ENCODE data around the gene TGFBI. TPM values are rescaled to one million over a fixed set of nuclear protein-coding genes. Genes with fewer than 3 reads are reported as not detected.

Gene TGFBI
- total RNA-seq, 1 donor, result 281 TPM

- H3K4me3 ChIP-seq (ENCODE audit: low read depth, low read length), result no peak overlapping the region
- peak; percentile 46 for TF ChIP-seq CTCF (IDR thresholded peaks at IDR 0.05; ENCODE audit: insufficient read depth, low read depth, low read length)
- DNase-seq (ENCODE audit: low read depth), result peak; percentile 78
These were observed 38.0 kb downstream of the TGFBI start for GRCh38 chr5:136066661-136067271.

DNA sequence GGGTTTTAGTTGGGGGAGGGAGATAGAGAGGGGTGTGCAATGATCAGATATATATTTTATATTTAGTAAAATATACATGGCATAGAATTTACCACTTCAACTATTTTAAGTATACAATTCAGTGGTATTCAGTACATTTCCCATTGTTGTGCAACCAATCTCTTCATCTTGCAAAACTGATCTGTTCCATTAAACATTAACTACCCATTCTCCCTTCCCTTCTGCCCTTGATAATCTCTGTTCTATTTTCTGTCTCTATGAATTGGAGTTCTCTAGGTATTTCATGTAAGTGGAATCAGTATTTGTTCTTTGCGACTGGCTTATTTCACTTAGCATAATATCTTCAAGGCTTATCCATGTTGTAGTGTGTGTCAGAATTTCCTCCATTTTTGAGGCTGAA is 38.6 kb downstream of the TGFBI start:
- H3K4me3 ChIP-seq (ENCODE audit: low read depth, low read length), result no peak overlapping the region
- TF ChIP-seq CTCF (IDR thresholded peaks at IDR 0.05; ENCODE audit: insufficient read depth, low read depth, low read length), result no peak
- no peak for DNase-seq (ENCODE audit: low read depth)

DNA sequence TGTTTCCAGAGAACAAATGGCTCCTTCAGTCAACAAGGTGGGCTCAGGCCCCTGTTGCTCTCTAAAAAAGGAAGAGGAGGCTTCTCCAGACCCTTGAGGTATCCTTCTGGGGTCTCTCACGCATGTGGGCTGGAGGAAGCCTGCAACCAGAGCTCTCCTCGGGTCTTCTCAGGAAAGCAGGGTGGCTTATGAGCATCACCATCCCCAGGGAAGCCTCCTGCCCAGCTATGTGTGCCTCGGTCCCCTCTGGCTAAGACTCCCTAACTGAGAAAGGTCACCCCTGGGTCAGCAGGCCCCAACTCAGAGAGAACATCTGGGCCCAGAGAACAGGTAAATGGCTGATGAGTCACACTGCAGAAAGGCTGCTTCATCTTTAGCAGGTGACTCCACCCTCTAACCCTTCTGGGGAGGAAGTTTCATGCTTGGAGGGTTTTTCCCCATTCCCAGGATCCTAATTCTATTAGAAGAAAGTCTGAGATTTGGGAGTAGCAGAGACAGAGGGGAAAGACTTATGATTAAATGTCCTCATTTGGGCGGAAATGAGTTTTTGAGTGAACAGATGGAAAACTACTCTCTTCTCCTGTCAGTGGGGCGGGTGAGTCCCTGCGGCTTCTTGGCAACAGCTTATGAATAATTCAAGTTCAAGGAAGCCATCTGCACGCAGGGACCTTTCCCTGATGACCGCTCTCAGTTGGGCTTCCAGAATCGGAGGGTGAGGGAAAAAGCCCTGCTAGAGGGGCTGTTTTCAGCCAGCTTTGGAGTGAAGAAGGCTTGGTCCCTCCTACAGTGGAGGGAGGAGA is 41.9 kb downstream of the TGFBI start:
- no peak for TF ChIP-seq CTCF (IDR thresholded peaks at IDR 0.05; ENCODE audit: insufficient read depth, low read depth, low read length)
- H3K4me3 ChIP-seq (ENCODE audit: low read depth, low read length), result no peak overlapping the region
- DNase-seq (ENCODE audit: low read depth), result no peak

DNA sequence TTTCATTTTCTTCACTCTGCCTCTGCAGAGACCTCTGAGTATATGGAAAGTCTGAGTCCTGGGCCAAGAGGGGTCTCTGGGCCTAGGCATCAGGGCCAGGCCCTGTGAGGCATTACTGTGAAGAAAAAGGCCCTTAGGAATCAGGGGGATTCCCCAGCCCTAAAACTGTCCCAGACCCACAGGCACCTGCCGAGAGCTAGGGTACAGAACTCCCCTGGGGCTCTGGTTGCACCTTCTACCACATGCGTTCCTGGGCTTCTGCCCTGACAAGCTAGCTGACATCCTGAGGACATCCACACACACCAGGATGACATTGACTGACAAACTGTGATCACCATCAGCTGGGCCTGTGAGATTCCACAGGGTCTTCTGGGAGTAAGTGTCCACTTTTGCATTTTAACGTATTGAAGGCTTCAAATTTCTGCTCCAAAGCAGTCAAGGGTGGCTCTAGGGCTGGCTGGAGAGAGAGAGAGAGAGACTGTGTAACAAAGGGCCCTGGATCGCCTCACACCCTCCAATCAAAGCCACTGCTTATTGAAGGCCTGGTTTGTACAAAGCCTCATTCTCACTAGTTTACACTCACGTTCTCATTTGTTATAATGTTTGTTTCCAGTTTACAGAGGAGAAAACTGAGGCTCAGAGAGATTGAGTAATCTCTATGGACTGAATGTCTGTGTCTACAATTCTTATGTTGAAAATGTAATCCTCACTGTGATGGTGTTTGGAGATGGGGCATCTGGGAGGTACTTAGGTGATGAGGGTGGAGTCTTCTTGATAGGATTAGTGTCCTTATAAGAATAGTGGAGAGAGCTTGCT is 45.1 kb downstream of the TGFBI start:
- no peak for DNase-seq (ENCODE audit: low read depth)
- no peak overlapping the region for H3K4me3 ChIP-seq (ENCODE audit: low read depth, low read length)
- TF ChIP-seq CTCF (IDR thresholded peaks at IDR 0.05; ENCODE audit: insufficient read depth, low read depth, low read length), result no peak

DNA sequence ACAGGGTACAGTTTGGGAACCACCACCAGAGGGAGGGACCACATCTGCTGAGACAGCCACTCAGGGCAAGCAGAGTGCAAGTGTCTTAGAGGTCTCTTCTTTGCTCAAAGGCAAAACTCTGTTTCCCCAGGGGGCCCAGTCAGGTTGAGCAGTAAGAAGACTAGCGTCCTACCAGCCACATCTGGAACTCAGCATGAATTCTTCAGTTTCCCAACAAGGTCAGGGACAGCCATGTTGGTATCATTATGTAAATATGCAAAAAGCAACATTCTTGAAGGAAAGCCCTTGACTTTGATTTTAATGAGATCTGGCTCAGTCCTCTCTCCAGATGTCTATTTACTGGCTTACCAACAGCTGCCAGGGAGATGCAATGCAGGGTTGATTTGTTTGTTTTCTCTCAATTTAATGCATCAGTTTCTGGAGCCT is 46.7 kb downstream of the TGFBI start:
- H3K4me3 ChIP-seq (ENCODE audit: low read depth, low read length), result no peak overlapping the region
- TF ChIP-seq CTCF (IDR thresholded peaks at IDR 0.05; ENCODE audit: insufficient read depth, low read depth, low read length), result peak; percentile 15
- peak; percentile 65 for DNase-seq (ENCODE audit: low read depth)

DNA sequence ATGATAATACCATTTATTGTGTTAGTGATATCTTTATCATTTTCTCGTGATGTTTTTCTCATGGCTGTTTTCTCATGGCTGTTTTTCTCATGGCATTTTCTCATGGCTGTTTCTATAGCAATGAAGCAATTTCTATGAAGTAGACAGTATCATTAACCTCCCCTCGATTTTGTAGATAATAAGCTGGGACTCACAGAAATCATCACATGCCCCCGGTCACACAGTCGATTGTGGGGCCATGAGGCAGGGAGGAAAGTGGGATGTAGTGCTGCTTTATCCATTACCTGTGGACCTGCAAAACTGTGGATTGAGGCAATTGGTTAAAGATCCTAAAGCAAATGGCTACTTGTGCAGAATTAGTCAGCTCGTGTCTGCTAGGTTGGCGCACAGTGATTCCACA is 47.3 kb downstream of the TGFBI start:
- TF ChIP-seq CTCF (IDR thresholded peaks at IDR 0.05; ENCODE audit: insufficient read depth, low read depth, low read length), result no peak
- H3K4me3 ChIP-seq (ENCODE audit: low read depth, low read length), result no peak overlapping the region
- DNase-seq (ENCODE audit: low read depth), result no peak
